Esophagus mucosa (tissue), 1 donor: ENCODE results near the gene TRMT13. TPM values are rescaled to one million over a fixed set of nuclear protein-coding genes. Genes with fewer than 3 reads are reported as not detected.
"Not testable (repeated sequence)": the region's sequence is repeated elsewhere in the genome, so short reads cannot be mapped to it uniquely, and the experiment has no call there.

Experiments
- ATAC-seq: fragments of 200-7000 bp; cut with Tn5 transposase; one replicate; pipeline ENCODE4 v1.9.1; 2020
- total RNA-seq: library from RNA; stranded (reverse); gene quantifications from one replicate; pipeline ENCODE4 v1.2.4, GENCODE V29; 2023
- donor health status: DM: yes; HTN: yes; CAD: no.

Gene TRMT13
- total RNA-seq, 1 donor from 2014 or later: 9.4 TPM

DNA sequence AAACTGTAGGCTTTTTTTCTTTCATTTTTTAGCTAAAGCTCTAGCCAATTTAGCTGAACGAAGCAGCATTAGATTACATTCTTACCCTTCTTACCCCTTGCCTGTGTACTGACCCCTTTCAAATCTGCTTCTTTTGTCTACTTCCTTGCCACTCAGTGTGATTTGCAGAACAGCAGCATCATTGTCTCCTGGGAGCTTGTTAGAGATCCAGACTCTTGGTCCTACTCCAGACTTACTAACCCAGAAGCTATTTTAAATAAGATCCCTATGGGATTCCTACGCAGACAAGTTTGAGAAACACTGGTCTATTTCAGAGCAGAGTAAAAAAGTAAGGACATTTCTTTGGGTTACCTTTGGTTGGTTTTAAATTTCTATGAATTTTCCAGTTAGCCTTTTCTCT, 31.3 kb downstream of the TRMT13 start:
- ATAC-seq: no peak

DNA sequence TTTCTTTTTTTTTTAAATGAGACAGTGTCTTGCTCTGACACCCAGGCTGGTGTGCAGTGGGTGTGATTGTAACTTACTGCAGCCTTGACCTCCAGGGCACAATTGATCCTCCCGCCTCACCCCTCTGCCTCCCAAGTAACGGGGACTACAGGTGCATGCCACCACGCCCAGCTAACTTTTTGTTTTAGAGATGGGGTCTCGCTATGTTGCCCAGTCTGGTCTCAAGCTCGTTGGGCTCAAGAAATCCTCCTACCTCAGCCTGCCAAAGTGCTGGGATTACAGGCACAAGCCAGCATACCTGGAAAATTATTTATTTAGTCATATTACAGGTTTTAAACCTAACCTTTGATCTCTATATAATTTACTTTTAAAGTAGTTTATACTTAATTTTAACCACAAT, 31.7 kb downstream of the TRMT13 start:
- ATAC-seq: no peak

DNA sequence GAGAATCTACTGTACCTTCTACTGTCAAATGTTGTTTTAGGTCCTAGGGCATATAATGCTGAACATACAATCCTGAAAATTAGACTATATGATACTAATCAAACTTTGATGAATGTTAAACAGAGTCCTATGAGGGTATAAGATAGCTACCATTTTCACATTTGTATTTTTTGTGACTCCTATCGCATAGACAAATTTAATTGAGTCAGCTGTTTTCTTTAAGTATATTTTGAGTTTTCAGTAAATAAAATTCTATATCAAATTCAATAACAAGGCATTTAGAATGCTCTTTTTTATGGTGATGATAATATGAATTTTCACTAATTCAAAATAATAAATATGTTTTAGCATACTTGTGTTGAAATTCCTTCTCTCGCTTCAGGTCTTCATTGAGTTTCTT, 35.1 kb downstream of the TRMT13 start:
- no peak for ATAC-seq

GRCh38 chr1:100177295-100178041, 44.5 kb downstream of the TRMT13 start:
- no peak for ATAC-seq

DNA sequence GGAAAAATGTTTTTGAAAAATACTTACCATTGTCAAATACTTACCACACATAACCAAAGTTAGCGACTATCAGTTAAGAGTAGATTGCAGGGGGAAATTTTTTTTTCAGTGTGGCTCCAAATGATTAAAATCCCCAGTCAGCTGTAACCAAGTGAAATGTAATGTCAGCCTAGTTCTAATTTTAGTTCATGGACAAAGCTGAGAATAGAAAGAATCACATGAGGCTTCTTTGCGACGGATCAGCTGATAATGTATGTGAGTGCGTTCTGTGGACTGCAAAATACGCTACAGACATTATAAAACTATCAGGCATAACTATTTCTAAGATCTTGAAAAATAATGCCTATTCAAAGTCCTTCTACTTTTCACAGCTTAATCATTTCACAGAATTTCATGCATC, 45.1 kb downstream of the TRMT13 start, which contains the start of gene LRRC39:
Gene LRRC39 (minus strand): TSS at position 166 of the 400 bp plus-strand sequence. CDS start 9,740 bp downstream, outside the sequence.
- ATAC-seq: no peak

- no peak for ATAC-seq
These were observed 50.4 kb downstream of the TRMT13 start for GRCh38 chr1:100183370-100183769.

- ATAC-seq: peak; percentile 64
These were observed 51.6 kb downstream of the TRMT13 start for GRCh38 chr1:100184536-100184935.

GRCh38 chr1:100187912-100188311, 54.9 kb downstream of the TRMT13 start:
- no peak for ATAC-seq

- ATAC-seq: no peak
These were observed 55.7 kb downstream of the TRMT13 start for GRCh38 chr1:100188617-100189016.

- no peak for ATAC-seq
These were observed 65.6 kb downstream of the TRMT13 start for GRCh38 chr1:100198596-100198995.

DNA sequence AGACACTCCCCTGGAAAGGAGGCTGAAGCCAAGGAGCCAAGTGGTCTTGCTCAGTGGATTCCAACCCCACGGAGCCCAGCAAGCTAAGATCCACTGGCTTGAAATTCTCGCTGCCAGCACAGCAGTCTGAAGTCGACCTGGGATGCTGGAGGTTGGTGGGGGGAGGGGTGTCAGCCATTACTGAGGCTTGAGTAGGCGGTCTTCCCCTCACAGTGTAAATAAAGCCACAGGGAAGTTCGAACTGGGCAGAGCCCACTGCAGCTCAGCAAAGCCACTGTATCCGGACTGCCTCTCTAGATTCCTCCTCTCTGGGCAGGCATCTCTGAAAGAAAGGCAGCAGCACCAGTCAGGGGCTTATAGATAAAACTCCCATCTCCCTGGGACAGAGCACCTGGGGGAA, 67.1 kb downstream of the TRMT13 start:
- not testable (repeated sequence) for ATAC-seq

Other genes starting within 250 kb of the TRMT13 start
- gene SLC35A3, start 163.2 kb upstream of the TRMT13 start, total RNA-seq: 21.9 TPM
- 2.9 TPM for gene SASS6, start 233 bp upstream of the TRMT13 start, total RNA-seq
- gene LRRC39, start 45.1 kb downstream of the TRMT13 start, total RNA-seq: not detected
- 12.7 TPM for gene DBT, start 116.7 kb downstream of the TRMT13 start, total RNA-seq
- 27.5 TPM for gene RTCA, start 133.1 kb downstream of the TRMT13 start, total RNA-seq
- 2.7 TPM for gene CDC14A, start 219.3 kb downstream of the TRMT13 start, total RNA-seq